Activated CD8-positive, alpha-beta memory T cell treated with anti-CD3 and anti-CD28 coated beads, Interleukin-2, amount 50 U/mL, for 4 hours (primary cell): Measurements from ENCODE around the gene TRIM8.

Experiments used
- DNase-seq: peaks from one replicate; pipeline ENCODE4 v3.0.0-alpha.2; 2020

The TRIM8 gene, protein sequence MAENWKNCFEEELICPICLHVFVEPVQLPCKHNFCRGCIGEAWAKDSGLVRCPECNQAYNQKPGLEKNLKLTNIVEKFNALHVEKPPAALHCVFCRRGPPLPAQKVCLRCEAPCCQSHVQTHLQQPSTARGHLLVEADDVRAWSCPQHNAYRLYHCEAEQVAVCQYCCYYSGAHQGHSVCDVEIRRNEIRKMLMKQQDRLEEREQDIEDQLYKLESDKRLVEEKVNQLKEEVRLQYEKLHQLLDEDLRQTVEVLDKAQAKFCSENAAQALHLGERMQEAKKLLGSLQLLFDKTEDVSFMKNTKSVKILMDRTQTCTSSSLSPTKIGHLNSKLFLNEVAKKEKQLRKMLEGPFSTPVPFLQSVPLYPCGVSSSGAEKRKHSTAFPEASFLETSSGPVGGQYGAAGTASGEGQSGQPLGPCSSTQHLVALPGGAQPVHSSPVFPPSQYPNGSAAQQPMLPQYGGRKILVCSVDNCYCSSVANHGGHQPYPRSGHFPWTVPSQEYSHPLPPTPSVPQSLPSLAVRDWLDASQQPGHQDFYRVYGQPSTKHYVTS

DNA sequence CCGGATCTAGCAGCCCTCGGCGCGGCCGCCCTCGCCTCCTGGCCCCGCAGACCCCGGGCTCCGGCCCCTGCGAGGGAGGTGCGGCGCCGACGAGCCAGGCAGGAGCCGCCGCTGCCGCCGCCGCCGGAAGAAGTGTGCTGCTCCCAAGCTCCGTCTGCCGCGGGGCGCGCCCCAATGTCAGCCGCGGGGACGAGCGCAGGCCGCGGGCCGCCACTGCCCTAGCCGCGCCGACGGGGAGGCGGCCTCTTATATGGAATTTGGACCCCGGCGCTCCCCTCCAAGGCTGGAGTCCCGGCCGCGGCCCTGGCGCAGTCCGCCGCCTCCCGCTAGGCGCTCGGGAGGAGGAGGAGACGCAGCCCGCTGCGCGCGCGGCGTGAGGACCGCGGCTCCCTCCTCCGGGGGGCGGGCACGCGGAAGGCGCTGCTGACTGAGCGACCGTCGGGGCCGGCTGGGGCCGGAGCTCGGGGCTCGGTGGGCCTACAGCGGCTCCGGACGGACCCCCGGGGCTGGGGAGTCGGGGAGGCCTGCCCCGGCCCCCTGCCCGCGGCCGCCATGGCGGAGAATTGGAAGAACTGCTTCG lies at the start of gene TRIM8:
Gene TRIM8, plus strand, starts transcription at position 414 of the 580 bp plus-strand sequence. Its CDS starts 139 bp downstream, at position 553.
- peak; percentile 62 for DNase-seq

DNA sequence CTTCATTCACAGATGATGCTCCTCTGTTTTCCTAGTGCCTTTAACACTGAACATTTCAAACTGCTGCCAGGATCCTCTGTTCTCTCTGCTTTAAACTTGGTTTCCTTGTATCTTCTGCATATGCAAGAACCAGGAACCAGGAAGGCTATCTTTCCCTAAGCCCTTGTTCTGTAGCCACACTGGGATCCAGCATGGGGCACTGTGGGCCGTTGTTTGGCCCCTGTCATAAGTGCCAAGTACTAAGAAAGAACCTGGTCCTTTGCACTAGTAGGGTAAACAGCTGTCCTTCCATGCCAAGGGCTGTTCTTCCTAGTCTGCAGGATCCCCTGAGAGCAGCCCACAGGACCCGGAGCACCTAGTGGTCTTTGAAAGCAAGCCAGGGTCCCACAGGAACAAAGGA lies 49.0 kb upstream of the TRIM8 start:
- no peak for DNase-seq

DNA sequence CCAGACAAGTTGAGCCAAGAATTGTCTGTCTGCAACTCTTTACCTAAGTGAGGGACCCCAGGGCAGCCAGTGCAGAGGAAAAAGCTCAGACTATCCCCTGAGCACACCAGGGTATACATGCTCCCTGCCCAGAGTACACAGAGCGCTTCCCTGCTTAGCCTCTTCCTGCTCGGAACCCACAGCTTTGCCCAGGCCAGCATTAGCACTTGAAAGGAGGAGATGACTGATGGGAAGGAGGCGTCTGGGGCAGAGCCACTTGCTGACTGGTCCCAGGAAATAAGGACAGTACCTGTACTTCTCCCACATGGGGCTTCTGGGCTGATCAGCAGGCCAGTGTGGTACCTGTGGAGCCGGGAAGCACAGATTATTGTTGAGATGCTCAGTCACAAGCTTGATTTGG lies 48.4 kb upstream of the TRIM8 start:
- no peak for DNase-seq

DNA sequence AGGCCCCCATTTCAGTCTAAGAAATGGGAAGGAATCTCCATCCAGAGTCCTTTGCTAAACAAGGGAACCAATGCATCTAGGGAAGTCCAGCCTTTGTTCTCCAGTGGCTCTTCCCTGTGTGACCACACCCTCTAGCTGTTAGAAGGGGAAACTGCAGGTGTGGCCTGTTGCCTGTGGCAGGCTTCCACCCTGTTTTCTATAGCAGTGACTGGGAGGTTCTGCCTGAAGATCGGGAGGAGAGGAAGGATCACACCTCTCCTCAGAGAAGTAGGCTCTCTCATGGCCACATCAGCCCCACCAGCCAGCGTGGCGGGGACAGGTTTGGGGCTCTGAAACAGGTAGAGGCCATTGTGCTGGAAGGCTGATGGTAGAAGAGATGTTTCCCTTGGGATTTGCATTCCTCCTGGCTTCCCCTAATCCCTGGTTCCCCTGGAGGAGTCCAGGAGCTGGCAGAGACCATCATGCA lies 47.7 kb upstream of the TRIM8 start:
- DNase-seq = no peak

DNA sequence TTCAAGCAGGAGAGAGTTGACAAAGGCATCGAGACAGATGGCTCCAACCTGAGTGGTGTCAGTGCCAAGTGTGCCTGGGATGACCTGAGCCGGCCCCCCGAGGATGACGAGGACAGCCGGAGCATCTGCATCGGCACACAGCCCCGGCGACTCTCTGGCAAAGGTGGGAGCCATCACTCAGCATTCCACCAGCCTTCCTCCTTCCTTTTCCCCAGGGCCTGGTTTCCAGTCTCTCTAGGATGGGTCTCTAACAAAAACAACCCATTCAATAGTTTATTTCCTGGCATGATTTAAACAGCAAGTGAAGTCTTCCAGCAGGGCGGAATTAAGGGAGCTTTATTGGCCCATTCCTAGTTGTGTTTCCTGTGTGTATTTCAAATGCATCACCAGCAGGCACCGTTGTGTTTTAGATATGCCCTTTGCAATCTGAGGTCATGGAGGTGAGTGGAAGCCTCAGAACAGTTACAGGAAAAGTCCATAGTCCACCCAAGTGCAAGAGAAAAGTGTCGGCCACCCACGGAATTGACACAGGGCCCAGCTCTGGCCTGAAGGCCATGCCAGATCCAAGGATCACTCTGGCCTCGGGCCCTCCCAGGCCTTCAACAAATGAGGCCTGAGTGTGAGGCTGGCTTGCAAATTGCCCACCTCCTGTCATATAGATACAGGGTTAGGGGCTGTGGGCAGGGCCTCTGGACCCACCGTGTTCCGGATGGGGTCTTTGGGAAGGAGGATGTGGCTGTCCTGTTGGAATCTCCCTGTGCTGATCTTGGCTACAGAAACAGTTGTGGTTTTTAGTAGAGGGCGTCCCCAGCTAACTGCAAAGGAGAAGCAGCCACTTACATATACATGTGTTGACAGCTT lies 46.9 kb upstream of the TRIM8 start:
- DNase-seq = no peak

DNA sequence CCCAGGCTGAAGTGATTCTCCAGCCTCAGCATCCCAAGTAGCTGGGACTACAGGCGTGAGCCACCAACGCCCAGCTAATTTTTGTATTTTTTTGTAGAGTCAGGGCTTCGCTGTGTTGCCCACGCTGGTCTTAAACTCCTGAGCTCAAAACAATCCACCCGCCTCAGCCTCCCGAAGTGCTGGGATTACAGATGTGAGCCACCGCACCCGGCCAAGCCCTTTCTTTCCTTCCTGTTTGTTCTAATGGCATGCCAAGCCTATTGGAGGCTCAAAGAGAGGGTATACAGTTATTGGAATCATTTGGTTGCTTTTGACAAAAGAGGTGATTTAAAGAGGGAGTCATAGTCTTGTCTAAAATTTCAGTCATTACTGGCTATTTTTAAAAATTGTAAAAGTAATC lies 46.0 kb upstream of the TRIM8 start:
- DNase-seq = no peak

DNA sequence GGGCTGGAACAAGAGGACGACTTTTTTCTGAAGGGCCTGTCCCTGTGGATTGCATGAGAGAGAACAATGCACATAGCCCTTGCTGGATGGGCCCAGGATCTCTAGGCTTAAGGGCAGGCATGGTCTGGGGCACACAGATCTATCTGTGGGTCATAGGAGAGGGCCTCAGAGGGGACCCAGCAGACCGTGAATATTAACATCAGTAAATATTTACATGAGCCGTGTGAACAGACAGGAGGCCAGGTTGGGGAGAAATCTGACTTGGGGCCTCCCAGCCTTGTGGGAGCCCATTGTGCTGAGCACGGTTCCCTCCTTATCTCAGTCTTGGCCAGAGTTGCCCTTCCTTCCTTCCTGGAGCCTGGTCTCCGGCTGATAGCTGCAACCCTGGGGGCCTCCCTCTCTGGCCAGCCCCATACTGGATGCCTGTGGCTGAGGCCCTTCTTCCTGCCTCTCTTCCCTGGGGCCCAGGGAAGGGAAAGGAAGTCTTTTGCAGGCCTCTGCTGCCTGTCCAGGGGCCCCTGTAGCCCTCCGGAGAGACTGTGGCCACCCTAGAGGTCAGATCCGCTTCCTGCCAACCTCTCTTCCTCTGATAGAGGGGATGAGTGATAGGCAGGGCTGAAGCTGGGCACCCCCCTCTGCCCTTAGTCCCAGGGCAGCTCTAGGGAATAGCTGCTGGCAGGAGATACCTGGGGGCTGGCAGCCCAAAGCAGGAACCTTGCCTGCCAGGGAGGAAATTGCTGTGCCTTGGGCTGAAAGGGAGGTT lies 44.5 kb upstream of the TRIM8 start:
- no peak for DNase-seq

DNA sequence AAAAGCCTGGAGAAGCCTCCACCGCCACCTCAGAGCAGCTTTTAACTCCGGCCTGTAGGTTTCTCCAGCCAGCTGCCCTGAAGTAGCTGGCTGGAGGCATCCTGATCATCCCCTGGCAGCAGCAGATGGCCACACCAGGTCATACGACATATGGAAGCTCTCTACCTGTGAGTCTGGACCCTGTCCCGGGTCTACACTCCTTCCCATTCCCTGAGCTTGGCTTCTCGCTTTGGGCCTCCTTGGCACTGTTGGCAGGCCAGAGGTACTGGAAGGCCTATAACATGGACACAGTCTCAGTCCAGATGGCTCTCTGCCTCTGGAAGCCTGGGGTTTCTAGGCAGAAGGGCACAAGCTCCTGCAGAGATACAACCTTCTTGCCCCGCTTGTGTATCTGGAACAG lies 43.5 kb upstream of the TRIM8 start:
- no peak for DNase-seq

DNA sequence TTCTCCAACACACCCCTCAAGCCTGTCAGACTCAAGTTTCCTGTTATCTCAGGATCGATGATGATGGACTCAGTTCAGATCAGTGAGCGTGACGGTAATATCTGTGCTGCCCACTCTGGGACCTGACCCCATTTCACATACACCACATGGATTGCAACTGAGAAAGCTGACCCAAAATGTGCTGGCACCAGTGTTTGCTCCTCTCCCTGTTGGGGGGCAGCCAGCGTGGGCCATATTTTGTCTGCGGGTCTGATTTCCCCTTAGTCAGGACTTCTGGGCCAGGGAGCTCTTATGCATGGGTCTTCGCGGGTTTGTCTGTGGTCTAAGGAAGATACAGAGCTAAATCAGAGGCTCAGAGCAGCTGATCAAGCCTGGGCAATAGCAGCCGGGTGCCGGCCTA lies 42.6 kb upstream of the TRIM8 start:
- no peak for DNase-seq

DNA sequence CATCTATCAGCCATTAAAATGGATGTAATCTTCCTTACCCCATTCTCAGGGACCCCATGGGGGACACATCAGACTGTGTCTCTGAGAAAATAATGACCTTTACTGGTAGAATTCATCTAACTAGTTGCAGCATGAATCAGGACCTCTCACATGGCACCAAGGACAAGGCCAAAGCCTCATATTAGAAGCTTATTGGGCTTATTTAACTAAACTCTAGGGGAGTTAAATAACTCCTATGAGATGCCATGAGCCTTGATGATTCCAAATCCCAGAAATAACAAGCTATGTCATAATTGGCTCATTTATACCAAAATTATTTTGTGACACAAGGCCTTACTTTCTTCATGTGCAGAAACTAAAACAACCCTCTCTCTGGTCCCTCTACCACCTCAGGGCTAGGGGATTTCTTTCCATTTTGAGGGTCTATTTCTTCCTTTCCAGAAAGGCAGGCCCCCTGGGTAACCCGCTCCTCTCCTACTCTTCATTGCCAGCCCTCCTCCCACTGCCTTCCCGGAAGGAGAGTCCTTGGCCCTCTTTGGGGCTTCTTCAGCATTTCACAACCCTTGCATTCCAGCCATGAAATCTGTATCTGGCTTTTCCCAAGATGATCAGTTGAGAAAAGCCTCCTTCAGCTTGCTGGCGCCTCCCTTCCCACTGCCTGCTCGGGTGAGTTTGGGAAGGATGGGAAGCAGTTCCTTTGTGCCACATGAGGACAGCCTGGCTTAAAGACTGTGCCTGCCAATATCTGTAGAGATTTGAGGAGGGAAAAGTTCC lies 41.8 kb upstream of the TRIM8 start:
- no peak for DNase-seq

DNA sequence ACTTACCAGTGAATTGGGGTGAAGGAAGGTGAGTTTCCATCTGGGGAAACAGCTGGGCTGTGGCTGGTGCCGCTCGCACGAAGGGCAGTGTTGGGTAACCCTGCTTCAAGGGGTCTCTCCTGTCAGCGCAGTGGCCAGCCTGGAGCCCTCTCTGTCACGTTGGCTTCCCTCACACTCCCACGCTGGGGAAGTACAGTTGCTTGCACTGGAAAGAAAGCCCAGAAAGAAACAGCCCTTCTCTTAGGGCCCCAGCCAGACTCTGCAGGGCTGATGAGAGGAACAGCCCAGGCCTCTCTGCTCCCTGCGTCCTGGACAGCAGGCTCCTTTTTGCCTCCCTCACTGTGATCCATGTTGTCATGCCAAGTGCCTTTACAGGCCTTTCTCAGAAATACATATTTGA lies 40.3 kb upstream of the TRIM8 start:
- no peak for DNase-seq

DNA sequence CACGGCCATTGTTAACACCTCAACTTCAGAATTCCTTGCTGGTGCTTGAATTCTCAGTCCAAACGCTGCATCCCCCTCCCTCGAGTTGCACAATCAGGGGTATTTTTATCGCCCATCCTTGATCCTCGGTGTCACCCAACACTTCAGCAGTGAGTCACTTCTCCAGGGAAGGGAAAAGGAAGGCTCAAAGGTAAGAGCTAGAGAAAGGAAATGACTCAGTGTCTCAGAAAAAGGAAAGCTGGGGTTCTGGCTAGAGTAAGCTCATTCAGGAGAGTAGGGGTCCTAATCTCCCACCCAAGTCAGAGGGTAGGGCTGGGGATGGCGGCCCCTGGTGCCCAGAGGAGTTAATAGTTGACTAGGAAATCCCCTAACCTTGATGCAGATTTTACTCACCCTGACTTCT lies 39.8 kb upstream of the TRIM8 start:
- no peak for DNase-seq

DNA sequence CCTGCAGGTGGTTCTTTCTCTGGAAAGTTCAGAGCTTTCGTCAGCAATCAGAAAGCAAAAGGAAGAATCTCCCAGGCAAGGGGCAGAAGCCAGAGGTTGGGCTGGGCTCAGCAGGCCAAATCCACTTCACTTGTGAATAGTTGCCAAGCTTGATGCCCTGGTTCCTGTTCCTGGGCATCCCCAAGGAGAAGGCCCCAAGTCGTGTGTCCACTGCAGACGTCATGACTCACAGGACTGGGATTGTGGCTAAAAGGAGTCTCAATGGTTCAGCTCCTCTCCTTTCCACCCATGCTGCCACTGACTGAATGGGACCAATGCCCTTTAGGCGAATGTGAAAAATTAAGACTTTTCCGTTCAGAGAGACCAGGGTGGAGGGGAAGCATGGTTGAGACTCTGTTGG lies 38.6 kb upstream of the TRIM8 start:
- no peak for DNase-seq

DNA sequence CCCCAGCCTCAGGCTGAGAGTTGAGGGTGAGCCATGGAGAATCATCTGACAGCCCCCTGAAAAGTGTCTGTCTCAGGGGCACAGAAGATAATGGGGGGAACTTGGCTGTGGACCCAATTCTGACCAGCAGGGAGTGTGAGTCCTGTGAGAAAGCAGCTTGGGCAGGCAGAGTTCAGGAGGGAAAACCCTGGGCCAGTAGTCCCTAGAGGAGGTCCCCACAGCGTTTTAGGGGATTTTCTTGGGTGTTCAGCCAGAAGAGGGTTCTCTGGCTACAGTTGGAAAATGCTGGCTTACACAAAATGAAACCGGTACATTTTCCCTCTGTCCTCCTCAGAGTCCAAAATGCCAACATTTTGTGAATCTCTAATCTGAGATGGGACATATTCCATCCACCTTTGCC lies 35.8 kb upstream of the TRIM8 start:
- DNase-seq = no peak

DNA sequence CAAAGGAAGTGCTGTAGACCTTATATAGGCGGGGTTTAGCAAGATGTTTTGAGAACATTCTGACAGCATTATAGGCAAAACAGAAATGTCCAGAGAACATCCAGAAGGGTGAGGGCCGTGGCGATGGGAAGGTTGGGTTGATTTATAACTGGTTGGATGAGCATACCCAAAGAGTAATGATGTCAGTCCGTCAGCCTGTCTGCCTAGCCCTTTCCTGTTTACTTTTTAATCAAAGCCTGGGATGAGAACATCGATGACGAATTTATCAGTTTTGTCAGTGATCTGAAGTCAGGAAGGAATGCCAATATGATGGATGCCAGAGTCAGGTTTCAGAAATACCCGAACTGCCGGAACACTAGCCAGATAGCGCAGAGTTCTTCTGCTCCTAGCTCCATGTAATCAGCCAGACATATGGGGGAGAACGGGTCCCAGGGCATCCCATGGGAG lies 33.8 kb upstream of the TRIM8 start:
- DNase-seq = no peak

DNA sequence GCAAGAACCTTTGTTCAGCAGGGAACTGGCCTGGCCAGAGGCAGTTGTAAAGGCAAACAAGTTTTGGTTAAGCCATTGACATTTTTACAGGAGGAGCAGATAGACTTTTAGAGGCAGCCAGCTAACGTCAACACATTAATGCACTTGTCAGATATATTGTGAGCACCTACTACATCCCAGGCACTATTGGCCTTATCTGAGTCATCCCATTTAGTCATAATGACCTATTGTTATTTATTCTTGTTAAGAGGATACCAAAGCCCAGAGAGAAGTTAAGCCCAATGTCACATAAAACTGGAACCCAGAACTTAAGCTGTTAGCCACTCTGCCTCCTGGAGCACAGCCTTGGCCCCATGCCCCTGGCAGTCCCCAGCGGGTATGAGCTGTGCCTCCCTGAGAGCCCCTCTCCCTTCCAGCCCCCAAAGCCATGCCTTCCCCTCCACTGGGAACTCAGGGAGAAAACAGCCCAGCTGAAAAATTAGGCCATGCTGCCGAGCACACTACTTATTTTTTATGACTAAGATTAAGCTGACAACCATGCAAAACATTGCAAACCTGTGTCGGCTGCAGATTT lies 32.7 kb upstream of the TRIM8 start:
- DNase-seq = no peak

DNA sequence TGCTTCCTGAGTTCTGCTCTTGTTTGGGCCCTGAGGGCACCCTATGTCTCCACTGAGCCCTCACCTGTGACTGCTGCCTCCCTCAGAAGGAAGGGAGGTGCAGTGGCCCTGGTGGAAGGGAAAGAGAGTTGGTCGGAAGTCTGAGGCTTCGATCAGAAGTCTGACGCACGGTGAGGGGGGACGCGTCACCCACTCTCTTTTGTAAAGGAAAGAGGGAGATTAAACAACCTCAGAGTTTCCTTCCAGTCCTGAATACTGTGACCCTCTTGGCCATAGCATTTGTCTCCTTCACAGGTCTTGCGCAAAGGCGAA lies 31.4 kb upstream of the TRIM8 start:
- peak; percentile 60 for DNase-seq

DNA sequence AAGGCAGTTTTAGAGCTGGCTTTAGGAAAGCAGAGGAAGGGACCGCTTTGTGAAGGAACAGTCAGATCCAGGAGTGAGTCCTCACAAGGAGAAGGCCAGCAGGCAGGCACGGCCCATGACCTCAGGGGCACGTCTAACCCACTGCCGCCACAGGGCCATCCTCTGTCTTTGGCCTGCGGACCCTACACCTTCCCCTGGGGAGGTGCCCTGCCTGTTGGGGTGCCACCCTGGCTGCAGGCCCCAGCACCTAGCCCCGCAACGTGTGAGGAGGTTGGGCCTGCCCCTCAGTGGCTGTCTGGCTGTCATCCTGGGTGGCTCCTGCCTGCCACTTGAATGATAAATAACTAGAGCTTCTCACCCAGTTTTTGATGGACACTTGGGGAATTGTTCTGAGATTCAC lies 31.0 kb upstream of the TRIM8 start:
- DNase-seq = peak; percentile 33

DNA sequence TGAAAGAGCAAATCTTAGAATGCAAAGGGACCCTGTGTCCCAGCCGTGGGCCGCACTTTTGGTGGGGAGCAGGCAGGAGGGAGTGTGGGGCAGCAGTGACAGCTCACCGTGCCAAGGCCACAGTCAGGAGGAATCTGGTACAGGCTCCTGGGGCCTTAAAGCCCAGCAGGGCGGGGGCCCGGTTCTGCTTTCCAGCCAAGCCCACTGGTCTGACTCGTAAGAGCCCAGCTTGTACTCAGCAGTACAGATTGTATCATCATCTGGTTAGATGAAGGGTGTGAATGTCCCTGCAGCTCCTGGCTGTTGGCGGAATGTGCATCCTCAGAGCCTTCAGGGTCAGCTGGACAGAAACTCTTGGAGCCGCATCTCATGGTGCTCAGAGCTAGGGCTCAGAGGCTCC lies 30.5 kb upstream of the TRIM8 start:
- DNase-seq = no peak

DNA sequence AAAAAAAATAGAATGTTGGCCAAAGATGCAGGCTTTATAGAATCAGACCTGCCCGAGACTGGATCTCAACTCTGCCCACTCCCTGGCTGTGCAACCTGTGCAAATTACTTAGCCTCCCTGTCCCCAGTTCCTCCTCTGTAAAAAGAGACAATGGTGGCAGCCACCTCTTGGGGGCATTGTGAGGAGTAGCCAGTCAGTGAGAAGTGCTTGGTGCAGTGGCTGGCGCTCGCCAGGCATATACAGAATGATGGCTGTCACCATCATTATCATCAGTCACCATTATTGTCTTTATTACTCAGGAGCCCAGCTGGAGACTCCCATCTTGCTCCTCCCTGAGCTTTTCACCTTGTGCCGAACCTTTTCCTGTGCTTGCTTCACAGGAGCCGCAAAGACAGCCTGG lies 29.4 kb upstream of the TRIM8 start:
- DNase-seq = no peak

DNA sequence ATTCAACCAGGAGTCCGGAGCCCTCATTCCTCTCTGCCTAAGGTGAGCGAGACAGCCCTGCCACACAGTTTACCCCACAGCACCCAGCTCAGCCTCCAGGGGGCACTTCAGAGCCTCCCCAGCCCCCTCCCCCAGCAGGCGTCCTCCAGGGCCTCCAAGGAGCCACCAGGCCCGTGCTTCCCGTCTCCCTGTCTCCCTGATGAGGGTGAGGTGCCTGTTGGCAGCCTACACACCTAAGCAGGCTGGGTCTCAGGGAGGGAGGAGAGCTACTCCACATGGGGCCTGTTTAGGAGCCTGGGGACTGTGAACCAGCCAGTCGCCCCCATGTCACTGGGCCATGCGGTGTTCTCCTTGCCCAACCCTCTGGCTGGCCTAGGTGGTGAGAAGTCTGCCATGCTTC lies 28.9 kb upstream of the TRIM8 start:
- peak; percentile 32 for DNase-seq
